Middle frontal gyrus (tissue), 1 donor: ENCODE results near the gene EIF3D.

Experiments used
- DNase-seq: peaks from one replicate; pipeline ENCODE4 v3.0.0-alpha.2; 2015; ENCODE audit warnings: low spot score; ENCODE audit errors: extremely low spot score

The EIF3D gene

GRCh38 chr22:36506637-36507517 lies 22.1 kb downstream of the EIF3D start, which contains the start of gene FOXRED2:
FOXRED2 (minus strand) TSS chr22:36507040; CDS start chr22:36506422, 618 bp downstream.
- peak; percentile 68 for DNase-seq

GRCh38 chr22:36505998-36506635 lies 22.8 kb downstream of the EIF3D start:
- DNase-seq = no peak

GRCh38 chr22:36497910-36498665 lies 30.9 kb downstream of the EIF3D start:
- DNase-seq = no peak

- DNase-seq = no peak
Measured at GRCh38 chr22:36493690-36494110, 35.3 kb downstream of the EIF3D start.

- no peak for DNase-seq
Measured at GRCh38 chr22:36492109-36492508, 36.9 kb downstream of the EIF3D start.

- DNase-seq = no peak
Measured at GRCh38 chr22:36491155-36491554, 37.8 kb downstream of the EIF3D start.

- DNase-seq = no peak
Measured at GRCh38 chr22:36486619-36487384, 42.2 kb downstream of the EIF3D start.

- peak; percentile 89 for DNase-seq
Measured at GRCh38 chr22:36481393-36482168, 47.4 kb downstream of the EIF3D start, which contains the start of gene TXN2. TXN2 (minus strand) TSS chr22:36481640; CDS start chr22:36480837, 803 bp downstream.

GRCh38 chr22:36480941-36481392 lies 48.0 kb downstream of the EIF3D start:
- DNase-seq = no peak

GRCh38 chr22:36478966-36479365 lies 50.0 kb downstream of the EIF3D start:
- DNase-seq = no peak

- no peak for DNase-seq
Measured at GRCh38 chr22:36475341-36475740, 53.6 kb downstream of the EIF3D start.

- DNase-seq = no peak
Measured at GRCh38 chr22:36472689-36473088, 56.3 kb downstream of the EIF3D start.

GRCh38 chr22:36471341-36471821 lies 57.6 kb downstream of the EIF3D start:
- no peak for DNase-seq

GRCh38 chr22:36470994-36471331 lies 58.0 kb downstream of the EIF3D start:
- no peak for DNase-seq

- DNase-seq = peak; percentile 70
Measured at GRCh38 chr22:36470162-36470993, 58.6 kb downstream of the EIF3D start.

- DNase-seq = no peak
Measured at GRCh38 chr22:36469094-36469710, 59.8 kb downstream of the EIF3D start.

- DNase-seq = no peak
Measured at GRCh38 chr22:36467946-36468345, 61.0 kb downstream of the EIF3D start.

GRCh38 chr22:36467042-36467810 lies 61.7 kb downstream of the EIF3D start:
- DNase-seq = peak; percentile 23
